ENCODE results near the gene SMIM10.

DNA sequence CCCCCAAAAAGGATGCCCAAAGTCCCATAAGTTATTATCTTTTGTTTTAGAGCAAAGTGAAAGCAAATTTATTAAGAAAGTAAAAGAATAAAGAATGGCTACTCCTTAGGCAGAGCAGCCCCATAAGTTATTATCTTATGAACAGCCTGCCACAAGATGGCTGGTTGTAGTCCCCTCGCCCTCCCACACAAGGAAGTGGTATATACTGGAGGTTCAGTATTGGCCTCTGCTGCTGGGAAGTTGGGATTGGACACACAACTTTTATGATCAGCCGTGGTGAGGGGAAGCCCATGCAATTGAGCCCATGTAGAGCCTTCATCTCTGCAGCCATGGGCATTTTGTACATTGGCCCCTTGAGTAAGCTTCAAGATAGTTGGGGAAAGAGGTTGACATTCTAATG is 8.0 kb upstream of the SMIM10 start:
- TF ChIP-seq, protein P1, sequence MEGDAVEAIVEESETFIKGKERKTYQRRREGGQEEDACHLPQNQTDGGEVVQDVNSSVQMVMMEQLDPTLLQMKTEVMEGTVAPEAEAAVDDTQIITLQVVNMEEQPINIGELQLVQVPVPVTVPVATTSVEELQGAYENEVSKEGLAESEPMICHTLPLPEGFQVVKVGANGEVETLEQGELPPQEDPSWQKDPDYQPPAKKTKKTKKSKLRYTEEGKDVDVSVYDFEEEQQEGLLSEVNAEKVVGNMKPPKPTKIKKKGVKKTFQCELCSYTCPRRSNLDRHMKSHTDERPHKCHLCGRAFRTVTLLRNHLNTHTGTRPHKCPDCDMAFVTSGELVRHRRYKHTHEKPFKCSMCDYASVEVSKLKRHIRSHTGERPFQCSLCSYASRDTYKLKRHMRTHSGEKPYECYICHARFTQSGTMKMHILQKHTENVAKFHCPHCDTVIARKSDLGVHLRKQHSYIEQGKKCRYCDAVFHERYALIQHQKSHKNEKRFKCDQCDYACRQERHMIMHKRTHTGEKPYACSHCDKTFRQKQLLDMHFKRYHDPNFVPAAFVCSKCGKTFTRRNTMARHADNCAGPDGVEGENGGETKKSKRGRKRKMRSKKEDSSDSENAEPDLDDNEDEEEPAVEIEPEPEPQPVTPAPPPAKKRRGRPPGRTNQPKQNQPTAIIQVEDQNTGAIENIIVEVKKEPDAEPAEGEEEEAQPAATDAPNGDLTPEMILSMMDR (IDR thresholded peaks at IDR 0.05) = no peak
- no peak for TF ChIP-seq POLR2A (IDR thresholded peaks at IDR 0.05)
